ENCODE measurements around the gene TLCD1.

Gene TLCD1

DNA sequence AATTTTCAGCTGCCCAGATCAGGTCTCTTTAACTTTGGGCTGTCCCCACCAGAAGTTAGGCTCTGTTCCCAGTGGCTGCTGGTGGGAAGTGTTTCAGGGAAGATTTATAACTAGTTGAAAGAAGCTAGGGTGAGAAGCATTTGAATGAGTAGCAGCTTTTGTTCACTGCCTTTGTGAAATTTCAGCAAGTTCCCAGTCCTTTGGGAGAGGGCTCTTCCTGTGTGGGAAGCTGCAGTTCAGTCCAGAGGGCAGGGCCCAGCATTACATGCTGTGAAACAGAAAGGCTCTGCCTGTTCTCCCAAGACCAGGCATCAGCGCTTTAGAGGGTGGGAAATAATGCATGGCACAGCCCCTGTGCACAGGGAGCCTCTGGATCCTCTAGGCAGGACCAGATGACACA is 32.2 kb downstream of the TLCD1 start:
- no peak for DNase-seq (ENCODE audit: low spot score)
- TF ChIP-seq, protein P1, sequence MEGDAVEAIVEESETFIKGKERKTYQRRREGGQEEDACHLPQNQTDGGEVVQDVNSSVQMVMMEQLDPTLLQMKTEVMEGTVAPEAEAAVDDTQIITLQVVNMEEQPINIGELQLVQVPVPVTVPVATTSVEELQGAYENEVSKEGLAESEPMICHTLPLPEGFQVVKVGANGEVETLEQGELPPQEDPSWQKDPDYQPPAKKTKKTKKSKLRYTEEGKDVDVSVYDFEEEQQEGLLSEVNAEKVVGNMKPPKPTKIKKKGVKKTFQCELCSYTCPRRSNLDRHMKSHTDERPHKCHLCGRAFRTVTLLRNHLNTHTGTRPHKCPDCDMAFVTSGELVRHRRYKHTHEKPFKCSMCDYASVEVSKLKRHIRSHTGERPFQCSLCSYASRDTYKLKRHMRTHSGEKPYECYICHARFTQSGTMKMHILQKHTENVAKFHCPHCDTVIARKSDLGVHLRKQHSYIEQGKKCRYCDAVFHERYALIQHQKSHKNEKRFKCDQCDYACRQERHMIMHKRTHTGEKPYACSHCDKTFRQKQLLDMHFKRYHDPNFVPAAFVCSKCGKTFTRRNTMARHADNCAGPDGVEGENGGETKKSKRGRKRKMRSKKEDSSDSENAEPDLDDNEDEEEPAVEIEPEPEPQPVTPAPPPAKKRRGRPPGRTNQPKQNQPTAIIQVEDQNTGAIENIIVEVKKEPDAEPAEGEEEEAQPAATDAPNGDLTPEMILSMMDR (IDR thresholded peaks at IDR 0.05; ENCODE audit: extremely low read depth, missing control alignments), result no peak

GRCh38 chr17:28689011-28689410 is 37.0 kb downstream of the TLCD1 start:
- no peak for DNase-seq (ENCODE audit: low spot score)
- TF ChIP-seq, protein P1 (IDR thresholded peaks at IDR 0.05; ENCODE audit: extremely low read depth, missing control alignments), result no peak

GRCh38 chr17:28688481-28688880 is 37.6 kb downstream of the TLCD1 start:
- DNase-seq (ENCODE audit: low spot score), result no peak
- TF ChIP-seq, protein P1 (IDR thresholded peaks at IDR 0.05; ENCODE audit: extremely low read depth, missing control alignments), result no peak

DNA sequence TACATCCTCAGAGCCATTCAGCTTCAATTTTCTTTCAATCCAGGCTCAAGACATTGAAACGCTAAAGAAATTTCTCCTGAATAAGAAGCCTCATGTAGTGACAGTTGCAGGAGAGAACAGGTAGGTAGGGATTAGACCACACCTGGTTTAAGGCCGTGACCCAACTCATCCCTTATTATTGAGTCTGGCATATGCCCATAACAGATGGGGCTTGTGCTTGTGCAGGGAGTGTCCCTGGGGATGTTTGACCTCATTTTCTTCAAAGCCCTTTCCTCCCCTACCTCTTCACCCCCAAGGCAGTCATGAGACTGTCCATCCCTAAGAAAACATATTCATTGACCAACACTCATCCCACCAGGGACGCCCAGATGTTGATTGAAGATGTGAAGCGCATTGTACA is 39.7 kb downstream of the TLCD1 start:
- TF ChIP-seq, protein P1 (IDR thresholded peaks at IDR 0.05; ENCODE audit: extremely low read depth, missing control alignments), result no peak
- no peak for DNase-seq (ENCODE audit: low spot score)

DNA sequence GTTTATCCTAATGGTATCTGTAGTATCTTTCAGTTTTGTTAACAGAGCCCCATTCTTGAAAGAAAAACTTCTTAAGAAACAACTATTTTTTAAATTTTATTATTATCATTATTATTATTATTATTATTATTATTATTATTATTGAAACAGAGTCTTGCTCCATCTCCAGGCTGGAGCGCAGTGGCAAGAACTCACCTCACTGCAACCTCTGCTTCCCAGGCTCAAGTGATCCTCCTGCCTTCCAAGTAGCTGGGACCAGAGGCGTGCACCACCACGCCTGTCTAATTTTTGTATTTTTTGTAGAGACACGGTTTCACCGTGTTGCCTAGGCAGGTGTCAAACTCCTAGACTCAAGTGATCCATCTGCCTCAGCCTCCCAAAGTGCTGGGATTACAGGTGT is 40.7 kb downstream of the TLCD1 start:
- TF ChIP-seq, protein P1 (IDR thresholded peaks at IDR 0.05; ENCODE audit: extremely low read depth, missing control alignments), result no peak
- DNase-seq (ENCODE audit: low spot score), result no peak

DNA sequence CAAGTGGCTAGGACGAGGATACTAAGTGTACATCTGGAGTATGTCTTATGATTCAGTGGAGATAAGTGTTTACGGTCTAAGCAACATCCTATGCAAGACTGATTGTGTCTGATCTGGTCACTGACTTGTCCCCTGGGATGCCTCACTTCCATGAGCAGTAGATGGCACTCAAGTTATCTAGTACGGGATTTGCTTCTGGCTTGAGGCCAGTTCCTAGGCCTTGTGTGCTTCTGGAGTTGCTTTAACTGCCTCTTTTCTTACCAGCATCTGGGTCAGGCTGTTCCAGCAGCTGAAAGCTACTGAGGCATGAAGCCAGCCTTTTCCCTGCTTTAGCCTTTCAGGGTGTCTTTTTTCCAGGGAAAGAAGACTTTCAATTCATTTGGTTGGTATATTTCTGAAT is 41.1 kb downstream of the TLCD1 start:
- no peak for DNase-seq (ENCODE audit: low spot score)

DNA sequence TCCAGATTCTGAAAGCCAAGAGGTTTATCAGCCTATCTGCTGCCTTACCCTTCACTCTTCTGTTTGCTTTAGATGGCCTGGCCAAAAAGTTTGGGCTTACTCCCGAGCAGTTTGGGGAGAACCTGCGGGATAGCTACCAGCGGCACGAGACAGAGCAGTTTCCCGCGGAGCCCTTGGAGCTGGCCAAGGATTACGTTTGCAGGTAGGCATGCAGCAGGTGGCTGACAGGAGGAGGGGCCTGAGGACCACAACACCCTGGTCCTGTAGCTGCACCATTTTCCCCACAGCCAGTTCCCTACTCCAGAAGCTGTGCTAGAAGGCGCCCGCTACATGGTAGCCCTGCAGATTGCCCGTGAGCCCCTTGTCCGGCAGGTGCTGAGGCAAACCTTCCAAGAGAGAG is 43.4 kb downstream of the TLCD1 start:
- no peak for DNase-seq (ENCODE audit: low spot score)

More for the DNA sequence above, 41.1 kb downstream of the TLCD1 start:
- TF ChIP-seq, protein P1 (IDR thresholded peaks at IDR 0.05; ENCODE audit: extremely low read depth, missing control alignments), result no peak

More for the DNA sequence above, 43.4 kb downstream of the TLCD1 start:
- TF ChIP-seq, protein P1 (IDR thresholded peaks at IDR 0.05; ENCODE audit: extremely low read depth, missing control alignments), result no peak
